ENCODE measurements around the gene HAUS7.

Gene HAUS7

DNA sequence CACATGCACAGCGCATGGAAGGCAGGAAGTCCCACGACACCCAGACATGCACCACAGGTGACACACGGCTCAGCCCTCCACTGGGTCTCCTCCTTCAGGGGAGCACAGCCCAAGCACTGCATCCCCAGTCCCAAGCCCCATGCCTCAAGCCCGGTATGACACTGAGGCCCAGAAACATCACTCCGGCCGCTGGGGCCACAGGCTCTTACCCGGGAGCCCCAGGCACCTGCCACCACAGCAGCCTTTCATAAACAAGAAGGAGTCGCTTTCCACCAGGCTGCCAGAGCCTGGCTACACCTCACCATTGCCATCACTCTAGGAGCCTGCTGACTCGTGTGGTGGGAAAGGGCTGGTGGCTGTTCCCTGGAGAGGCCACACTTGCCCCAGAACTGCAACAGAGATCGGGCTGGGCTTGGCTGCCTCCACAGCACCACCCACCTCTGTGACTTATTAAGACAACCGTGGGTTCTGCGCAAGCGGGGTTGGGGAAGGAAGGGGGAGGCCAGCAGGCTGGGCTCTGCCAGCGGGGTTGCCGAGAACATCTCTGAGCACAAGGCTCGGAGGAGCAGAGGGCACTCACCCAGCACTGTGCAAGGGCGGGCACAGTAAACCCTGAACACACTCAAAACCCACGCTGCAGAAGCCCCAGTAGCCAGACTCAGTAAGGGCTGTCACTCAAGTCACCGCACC lies 4.5 kb downstream of the HAUS7 start:
- H3K4me1 ChIP-seq (ENCODE audit: control insufficient read depth, insufficient read depth, low read length, poor library complexity, severe bottlenecking), result peaks cover 4% of the 10 kb centered on the region
- no peaks in the 10 kb centered on the region for H3K36me3 ChIP-seq (ENCODE audit: control insufficient read depth, insufficient read depth, low read length)
- H3K4me3 ChIP-seq (ENCODE audit: extremely low read depth, insufficient read depth, low read length, poor library complexity, severe bottlenecking), result no peak overlapping the region
- no peak overlapping the region for H3K27ac ChIP-seq (ENCODE audit: low read depth, low read length, severe bottlenecking)
- no peaks in the 10 kb centered on the region for H3K9me3 ChIP-seq (ENCODE audit: control insufficient read depth, low read length)
- 90 to 100% methylated on average over 2 to 4 of the region's 19 CpGs for WGBS, 2 experiments (ENCODE audit: insufficient coverage in 2 of 2)

- H3K9me3 ChIP-seq (ENCODE audit: control insufficient read depth, low read length), result no peaks in the 10 kb centered on the region
- peaks cover 16% of the 10 kb centered on the region for H3K4me1 ChIP-seq (ENCODE audit: control insufficient read depth, insufficient read depth, low read length, poor library complexity, severe bottlenecking)
- no peak overlapping the region for H3K27ac ChIP-seq (ENCODE audit: low read depth, low read length, severe bottlenecking)
- no peak overlapping the region for H3K4me3 ChIP-seq (ENCODE audit: extremely low read depth, insufficient read depth, low read length, poor library complexity, severe bottlenecking)
- 90% methylated on average over 2 of the region's 5 CpGs; no CpG with 5 or more reads in 1 of the 2 experiments for WGBS, 2 experiments (ENCODE audit: insufficient coverage in 2 of 2)
- H3K36me3 ChIP-seq (ENCODE audit: control insufficient read depth, insufficient read depth, low read length), result peaks cover under 1% of the 10 kb centered on the region
These were observed 6.3 kb downstream of the HAUS7 start for GRCh38 chrX:153464116-153464515.

DNA sequence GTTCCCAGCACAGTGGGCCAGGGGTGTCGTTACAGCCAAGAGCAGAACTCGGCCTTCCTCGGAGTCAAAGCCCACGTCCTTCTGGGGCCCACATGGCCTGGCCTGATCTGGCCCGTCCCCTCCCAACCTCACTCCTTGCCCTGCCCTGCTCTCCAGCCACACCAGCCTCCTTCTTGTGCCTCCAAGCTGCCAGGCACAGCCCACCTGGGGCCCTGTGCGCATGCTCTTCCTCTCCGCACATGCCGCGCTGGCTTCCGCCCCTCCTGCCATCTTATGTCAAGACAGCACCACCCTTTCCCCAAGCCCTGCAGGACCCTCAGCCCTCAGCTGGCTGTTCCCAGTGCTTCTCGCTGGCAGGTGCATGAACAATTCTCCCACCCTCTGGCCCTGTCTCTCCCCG lies 6.8 kb downstream of the HAUS7 start:
- Histone ChIP-seq H3K27ac (ENCODE audit: low read depth, low read length, severe bottlenecking) (no peak overlapping the region), H3K9me3 (ENCODE audit: control insufficient read depth, low read length) (no peaks in the 10 kb centered on the region), H3K4me3 (ENCODE audit: extremely low read depth, insufficient read depth, low read length, poor library complexity, severe bottlenecking) (no peak overlapping the region), H3K4me1 (ENCODE audit: control insufficient read depth, insufficient read depth, low read length, poor library complexity, severe bottlenecking) (peaks cover 17% of the 10 kb centered on the region), H3K36me3 (ENCODE audit: control insufficient read depth, insufficient read depth, low read length) (peaks cover 6% of the 10 kb centered on the region)
- 96 to 98% methylated on average over 9 to 10 of the region's 12 CpGs for WGBS, 2 experiments (ENCODE audit: insufficient coverage in 2 of 2)

GRCh38 chrX:153463031-153463430 lies 7.3 kb downstream of the HAUS7 start:
- 83 to 100% methylated on average over 1 of the region's 6 CpGs for WGBS, 2 experiments (ENCODE audit: insufficient coverage in 2 of 2)
- Histone ChIP-seq H3K4me3 (ENCODE audit: extremely low read depth, insufficient read depth, low read length, poor library complexity, severe bottlenecking) (no peak overlapping the region), H3K9me3 (ENCODE audit: control insufficient read depth, low read length) (no peaks in the 10 kb centered on the region), H3K36me3 (ENCODE audit: control insufficient read depth, insufficient read depth, low read length) (peaks cover 8% of the 10 kb centered on the region), H3K27ac (ENCODE audit: low read depth, low read length, severe bottlenecking) (no peak overlapping the region), H3K4me1 (ENCODE audit: control insufficient read depth, insufficient read depth, low read length, poor library complexity, severe bottlenecking) (peaks cover 17% of the 10 kb centered on the region)

DNA sequence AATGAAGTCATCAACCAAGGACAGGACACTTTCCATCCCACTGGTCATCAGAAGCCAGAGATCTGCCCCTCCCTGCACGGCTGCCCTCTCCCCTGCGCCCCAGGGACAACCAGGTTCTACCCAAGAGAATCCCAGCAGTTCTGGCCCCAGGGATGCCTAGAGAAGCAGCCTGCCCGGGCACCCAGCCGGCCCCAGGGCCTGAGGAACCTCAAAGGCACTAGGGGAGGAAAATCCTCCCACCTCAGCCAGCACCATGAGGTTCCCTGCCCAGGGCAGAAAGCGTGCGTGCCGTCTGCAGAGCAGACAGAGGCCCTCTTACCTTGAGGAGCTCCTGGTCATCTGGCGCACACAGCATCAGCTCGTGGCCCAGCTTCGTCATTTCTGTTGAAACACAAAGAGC lies 8.1 kb downstream of the HAUS7 start:
- Histone ChIP-seq H3K27ac (ENCODE audit: low read depth, low read length, severe bottlenecking) (no peak overlapping the region), H3K4me3 (ENCODE audit: extremely low read depth, insufficient read depth, low read length, poor library complexity, severe bottlenecking) (no peak overlapping the region), H3K9me3 (ENCODE audit: control insufficient read depth, low read length) (no peaks in the 10 kb centered on the region), H3K4me1 (ENCODE audit: control insufficient read depth, insufficient read depth, low read length, poor library complexity, severe bottlenecking) (peaks cover 17% of the 10 kb centered on the region), H3K36me3 (ENCODE audit: control insufficient read depth, insufficient read depth, low read length) (peaks cover 8% of the 10 kb centered on the region)
- WGBS, 2 experiments (ENCODE audit: insufficient coverage in 2 of 2), result 95 to 100% methylated on average over 4 to 6 of the region's 10 CpGs

DNA sequence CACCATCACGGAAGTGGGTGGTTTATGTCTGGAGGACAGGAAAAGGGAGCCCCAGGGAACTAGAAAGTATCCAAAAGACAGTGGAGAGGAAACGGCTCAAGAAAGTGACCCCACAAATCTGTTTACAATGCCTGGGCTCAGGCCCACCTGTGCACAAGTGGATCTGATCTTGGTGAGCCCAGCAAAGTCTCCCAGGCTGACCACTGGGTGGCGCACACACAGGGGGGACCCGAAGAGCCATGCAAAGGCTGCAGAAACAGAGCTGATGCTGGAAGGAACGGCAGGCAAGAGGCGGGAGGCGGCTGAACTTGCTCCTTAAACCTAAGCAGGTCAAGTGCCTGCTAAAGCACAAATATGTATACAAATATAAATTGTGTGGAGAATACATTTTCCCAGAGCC lies 9.6 kb downstream of the HAUS7 start:
- no peak overlapping the region for H3K4me3 ChIP-seq (ENCODE audit: extremely low read depth, insufficient read depth, low read length, poor library complexity, severe bottlenecking)
- WGBS, 2 experiments (ENCODE audit: insufficient coverage in 2 of 2), result 0 to 100% methylated on average over 1 of the region's 7 CpGs
- no peaks in the 10 kb centered on the region for H3K9me3 ChIP-seq (ENCODE audit: control insufficient read depth, low read length)
- H3K4me1 ChIP-seq (ENCODE audit: control insufficient read depth, insufficient read depth, low read length, poor library complexity, severe bottlenecking), result peaks cover 17% of the 10 kb centered on the region
- no peak overlapping the region for H3K27ac ChIP-seq (ENCODE audit: low read depth, low read length, severe bottlenecking)
- peaks cover 8% of the 10 kb centered on the region for H3K36me3 ChIP-seq (ENCODE audit: control insufficient read depth, insufficient read depth, low read length)

DNA sequence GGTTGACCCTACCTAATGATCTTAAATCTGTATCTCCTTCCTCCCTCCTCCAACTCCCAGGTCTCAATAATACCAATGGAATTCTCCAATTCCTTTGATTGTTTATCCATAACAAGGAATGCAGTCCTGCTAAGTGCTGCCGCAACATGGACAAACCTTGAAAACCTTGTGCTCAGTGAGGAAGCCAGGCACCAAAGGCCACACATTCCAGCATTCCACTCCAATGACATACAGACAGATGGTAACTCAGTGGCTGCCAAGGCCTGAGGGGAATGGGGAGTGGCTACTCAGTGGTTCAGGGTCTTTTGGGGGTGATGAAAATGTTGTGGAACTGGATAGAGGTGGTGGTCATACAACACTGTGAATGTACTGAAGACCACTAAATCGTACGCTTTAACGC lies 10.4 kb downstream of the HAUS7 start:
- 100% methylated on average over 1 of the region's 4 CpGs; no CpG with 5 or more reads in 1 of the 2 experiments for WGBS, 2 experiments (ENCODE audit: insufficient coverage in 2 of 2)

GRCh38 chrX:153458476-153458875 lies 11.9 kb downstream of the HAUS7 start:
- Histone ChIP-seq H3K4me1 (ENCODE audit: control insufficient read depth, insufficient read depth, low read length, poor library complexity, severe bottlenecking) (peaks cover 17% of the 10 kb centered on the region), H3K4me3 (ENCODE audit: extremely low read depth, insufficient read depth, low read length, poor library complexity, severe bottlenecking) (no peak overlapping the region), H3K27ac (ENCODE audit: low read depth, low read length, severe bottlenecking) (no peak overlapping the region), H3K9me3 (ENCODE audit: control insufficient read depth, low read length) (no peaks in the 10 kb centered on the region), H3K36me3 (ENCODE audit: control insufficient read depth, insufficient read depth, low read length) (peaks cover 8% of the 10 kb centered on the region)
- WGBS, 2 experiments (ENCODE audit: insufficient coverage in 2 of 2), result 96 to 100% methylated on average over 1 to 3 of the region's 4 CpGs

More for the DNA sequence above, 10.4 kb downstream of the HAUS7 start:
- Histone ChIP-seq H3K36me3 (ENCODE audit: control insufficient read depth, insufficient read depth, low read length) (peaks cover 8% of the 10 kb centered on the region), H3K4me3 (ENCODE audit: extremely low read depth, insufficient read depth, low read length, poor library complexity, severe bottlenecking) (no peak overlapping the region), H3K9me3 (ENCODE audit: control insufficient read depth, low read length) (no peaks in the 10 kb centered on the region), H3K27ac (ENCODE audit: low read depth, low read length, severe bottlenecking) (peak overlapping the region; percentile 75), H3K4me1 (ENCODE audit: control insufficient read depth, insufficient read depth, low read length, poor library complexity, severe bottlenecking) (peaks cover 17% of the 10 kb centered on the region)

DNA sequence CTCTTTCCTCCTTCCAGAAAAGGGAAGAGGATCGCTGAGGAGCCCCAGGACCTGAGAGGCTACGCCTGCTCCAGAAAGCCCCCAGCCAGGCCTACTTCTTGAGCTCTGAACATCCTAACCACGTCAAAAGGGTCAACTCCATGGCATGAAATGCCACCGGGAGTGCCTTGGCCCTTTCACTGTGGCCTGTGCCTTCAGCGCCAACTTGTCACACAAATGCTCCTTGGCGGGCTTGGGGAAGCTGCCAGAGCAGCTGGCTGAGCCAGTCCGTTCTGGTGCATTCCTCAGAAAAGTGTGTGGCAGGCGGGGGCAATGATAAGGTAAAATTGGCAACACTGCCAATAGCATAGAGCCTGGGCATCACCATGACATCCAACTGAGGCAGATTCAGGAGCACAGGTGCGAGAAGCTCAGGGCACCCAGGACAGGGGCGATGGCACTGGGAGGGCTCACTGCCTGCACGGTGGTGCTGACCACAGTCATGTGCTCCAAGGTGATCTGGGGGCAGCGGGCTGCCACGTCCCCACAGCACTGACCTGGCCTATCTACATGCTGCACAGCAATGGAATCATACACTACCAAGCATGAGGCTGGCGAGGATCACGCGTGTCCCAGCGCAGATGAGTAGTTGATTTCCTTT lies 12.4 kb downstream of the HAUS7 start:
- WGBS, 2 experiments (ENCODE audit: insufficient coverage in 2 of 2), result 91 to 97% methylated on average over 6 to 9 of the region's 17 CpGs
- no peak overlapping the region for H3K4me3 ChIP-seq (ENCODE audit: extremely low read depth, insufficient read depth, low read length, poor library complexity, severe bottlenecking)
- H3K36me3 ChIP-seq (ENCODE audit: control insufficient read depth, insufficient read depth, low read length), result peaks cover 8% of the 10 kb centered on the region
- H3K27ac ChIP-seq (ENCODE audit: low read depth, low read length, severe bottlenecking), result no peak overlapping the region
- H3K9me3 ChIP-seq (ENCODE audit: control insufficient read depth, low read length), result no peaks in the 10 kb centered on the region
- H3K4me1 ChIP-seq (ENCODE audit: control insufficient read depth, insufficient read depth, low read length, poor library complexity, severe bottlenecking), result peaks cover 17% of the 10 kb centered on the region

DNA sequence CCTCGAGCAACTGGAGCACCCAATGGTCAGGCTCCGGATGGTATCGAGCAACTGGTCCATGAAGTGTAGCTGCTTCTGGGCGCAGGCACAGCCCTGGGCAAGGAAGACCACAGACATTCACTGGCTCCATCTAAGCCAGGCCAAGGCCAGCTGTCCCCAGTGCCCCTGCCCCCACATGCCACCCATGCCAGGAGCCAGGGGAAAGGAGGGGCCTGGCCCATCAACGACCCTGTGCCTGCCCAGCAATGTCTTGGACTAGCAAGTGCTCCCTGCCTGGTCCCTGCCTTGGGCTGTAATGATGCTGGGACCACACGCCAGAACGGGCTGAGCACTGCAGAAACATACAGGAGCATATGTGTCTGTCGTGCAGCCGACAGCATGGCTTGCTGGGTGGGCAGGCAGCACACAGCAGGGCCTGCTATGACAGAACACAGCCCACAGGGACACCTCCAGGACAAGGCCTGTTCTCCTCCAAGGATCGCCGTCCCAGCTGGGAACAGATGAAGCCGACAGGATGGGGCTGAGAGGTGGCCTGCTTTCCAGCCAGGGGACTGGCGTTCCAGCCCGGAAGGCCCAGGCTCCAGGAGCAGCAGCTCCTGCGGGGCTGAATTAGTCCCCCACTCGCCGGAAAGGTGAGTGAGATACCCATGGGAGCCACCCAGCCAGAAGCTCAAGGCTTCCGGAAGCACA lies 13.1 kb downstream of the HAUS7 start:
- H3K9me3 ChIP-seq (ENCODE audit: control insufficient read depth, low read length), result no peaks in the 10 kb centered on the region
- 93 to 95% methylated on average over 4 to 11 of the region's 18 CpGs for WGBS, 2 experiments (ENCODE audit: insufficient coverage in 2 of 2)
- no peak overlapping the region for H3K4me3 ChIP-seq (ENCODE audit: extremely low read depth, insufficient read depth, low read length, poor library complexity, severe bottlenecking)
- H3K36me3 ChIP-seq (ENCODE audit: control insufficient read depth, insufficient read depth, low read length), result peaks cover 8% of the 10 kb centered on the region
- peaks cover 17% of the 10 kb centered on the region for H3K4me1 ChIP-seq (ENCODE audit: control insufficient read depth, insufficient read depth, low read length, poor library complexity, severe bottlenecking)
- H3K27ac ChIP-seq (ENCODE audit: low read depth, low read length, severe bottlenecking), result no peak overlapping the region

Data from mesodermal cell (in vitro differentiated cells).